HS-5 (cell line): ENCODE data around the gene COL1A1.

Experiments
- DNase-seq: peaks from one replicate; pipeline ENCODE4 v3.0.0-alpha.2; 2012; ENCODE audit warnings: low read depth

Gene COL1A1

GRCh38 chr17:50186661-50187393 lies 14.6 kb downstream of the COL1A1 start:
- no peak for DNase-seq

GRCh38 chr17:50185631-50186471 lies 15.6 kb downstream of the COL1A1 start:
- no peak for DNase-seq

DNA sequence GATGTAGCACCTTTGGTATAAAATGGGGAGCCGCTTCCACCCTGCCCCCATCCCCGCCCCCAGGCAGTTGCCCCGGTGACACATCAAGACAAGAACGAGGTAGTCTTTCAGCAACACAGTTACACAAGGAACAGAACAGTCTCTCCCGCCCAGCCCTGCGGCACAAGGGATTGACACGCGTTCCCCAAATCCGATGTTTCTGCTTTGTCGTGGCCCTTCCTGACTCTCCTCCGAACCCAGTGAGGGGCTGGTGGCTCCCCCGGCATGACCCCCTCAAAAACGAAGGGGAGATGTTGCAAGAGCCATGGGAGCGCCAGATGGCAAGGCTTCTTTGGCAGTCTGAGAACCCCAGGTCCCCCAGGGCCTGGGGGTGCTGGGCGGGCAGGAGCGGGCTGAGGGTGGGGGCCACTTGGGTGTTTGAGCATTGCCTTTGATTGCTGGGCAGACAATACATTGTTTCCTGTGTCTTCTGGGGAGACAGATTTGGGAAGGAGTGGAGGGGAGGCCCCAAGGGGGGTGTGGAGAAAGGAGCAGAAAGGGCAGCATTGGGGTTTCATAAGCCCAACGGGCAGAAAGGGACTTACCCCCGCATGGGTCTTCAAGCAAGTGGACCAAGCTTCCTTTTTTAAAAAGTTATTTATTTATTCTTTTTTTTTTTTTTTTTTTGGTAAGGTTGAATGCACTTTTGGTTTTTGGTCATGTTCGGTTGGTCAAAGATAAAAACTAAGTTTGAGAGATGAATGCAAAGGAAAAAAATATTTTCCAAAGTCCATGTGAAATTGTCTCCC lies 16.6 kb downstream of the COL1A1 start:
- no peak for DNase-seq

- DNase-seq: no peak
Measured at GRCh38 chr17:50184064-50184463, 17.4 kb downstream of the COL1A1 start.

GRCh38 chr17:50183421-50183994 lies 17.9 kb downstream of the COL1A1 start:
- no peak for DNase-seq

DNA sequence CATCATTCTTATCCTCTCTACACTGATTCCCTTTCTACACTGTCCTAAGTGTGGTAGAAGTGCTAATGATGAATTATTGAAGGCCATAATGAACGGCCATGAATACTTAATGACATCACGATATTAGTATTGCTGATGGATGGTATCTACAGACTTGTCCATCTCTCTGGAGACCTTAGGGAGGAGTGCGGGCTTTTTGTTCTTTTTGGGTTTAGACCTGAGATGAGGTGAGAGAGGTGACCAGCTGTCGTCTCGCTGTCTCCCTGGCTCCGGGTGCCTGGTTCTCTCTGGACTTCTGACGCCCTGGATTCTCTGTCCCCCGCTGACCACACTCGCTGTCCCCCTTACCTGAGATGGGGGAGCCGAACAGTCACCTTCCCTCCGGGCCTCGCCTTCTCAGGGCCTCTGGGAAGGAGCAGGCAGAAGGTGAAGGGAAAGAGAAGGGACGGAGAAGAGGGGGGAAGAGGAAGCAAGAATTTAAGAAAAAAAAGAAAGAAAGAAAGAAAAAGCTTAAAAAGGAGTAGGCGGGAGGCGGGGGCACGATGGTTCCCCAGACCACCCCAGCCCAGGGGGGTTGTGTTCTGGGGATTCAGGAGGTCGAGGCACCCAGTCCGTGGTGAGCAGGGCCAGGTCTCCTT lies 18.5 kb downstream of the COL1A1 start:
- DNase-seq: no peak

- DNase-seq: no peak
Measured at GRCh38 chr17:50181591-50182560, 19.6 kb downstream of the COL1A1 start.

DNA sequence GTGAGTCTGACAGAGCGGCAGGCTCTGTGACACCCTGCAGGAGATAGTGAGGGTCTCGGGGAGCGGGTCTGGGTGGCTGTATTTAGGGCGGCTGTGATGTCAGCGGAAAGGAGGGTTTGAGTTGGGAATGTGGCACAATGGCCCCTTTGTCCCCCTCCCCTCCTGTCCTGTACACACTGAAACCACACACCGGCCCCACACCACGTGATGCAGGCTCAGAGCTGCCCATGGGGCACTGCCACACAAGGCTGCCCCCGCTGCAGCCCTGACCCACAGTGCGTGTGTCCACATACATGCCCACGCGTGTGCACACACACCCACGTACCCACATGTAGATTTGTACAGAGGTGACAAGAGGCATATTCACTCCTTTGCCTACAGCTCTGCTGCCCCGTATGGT lies 20.3 kb downstream of the COL1A1 start:
- no peak for DNase-seq

DNA sequence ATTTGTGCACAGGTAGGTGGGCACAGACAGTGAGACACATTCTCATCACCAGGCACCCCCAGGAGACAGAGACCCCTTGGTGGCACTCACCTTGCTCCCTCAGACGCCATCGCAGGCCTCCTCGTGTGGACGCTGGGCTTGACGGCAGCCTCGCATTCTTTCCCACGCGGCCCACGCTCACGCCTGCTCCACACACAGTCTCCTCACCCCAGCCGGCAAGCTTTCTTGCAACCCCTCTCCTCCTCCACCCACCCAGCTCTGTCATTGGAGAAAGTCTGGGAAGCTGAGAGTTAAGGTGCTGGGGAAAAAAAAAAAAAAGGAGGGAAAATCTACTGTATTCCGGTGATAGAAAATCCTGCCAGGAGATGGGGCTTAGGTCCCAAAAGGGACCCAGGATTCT lies 20.8 kb downstream of the COL1A1 start:
- no peak for DNase-seq

DNA sequence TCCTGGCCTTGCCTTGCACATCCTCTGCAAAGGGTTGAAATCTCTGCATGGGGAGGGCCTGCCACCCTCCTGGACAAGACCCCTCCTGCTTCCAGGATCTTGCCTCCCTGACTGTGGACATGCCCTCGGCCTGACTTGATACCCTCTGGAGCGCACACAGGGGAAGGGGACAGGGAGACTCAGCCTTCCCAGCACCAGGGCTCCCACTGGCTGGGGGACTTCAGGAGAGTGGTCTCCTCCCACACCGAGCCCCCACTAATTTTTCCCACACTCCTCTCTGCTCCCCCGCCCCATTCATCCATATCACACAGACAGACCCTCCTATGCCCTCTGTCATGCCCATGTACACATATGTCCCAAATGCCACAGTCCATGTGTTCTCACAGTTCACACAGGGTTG lies 21.3 kb downstream of the COL1A1 start:
- no peak for DNase-seq

DNA sequence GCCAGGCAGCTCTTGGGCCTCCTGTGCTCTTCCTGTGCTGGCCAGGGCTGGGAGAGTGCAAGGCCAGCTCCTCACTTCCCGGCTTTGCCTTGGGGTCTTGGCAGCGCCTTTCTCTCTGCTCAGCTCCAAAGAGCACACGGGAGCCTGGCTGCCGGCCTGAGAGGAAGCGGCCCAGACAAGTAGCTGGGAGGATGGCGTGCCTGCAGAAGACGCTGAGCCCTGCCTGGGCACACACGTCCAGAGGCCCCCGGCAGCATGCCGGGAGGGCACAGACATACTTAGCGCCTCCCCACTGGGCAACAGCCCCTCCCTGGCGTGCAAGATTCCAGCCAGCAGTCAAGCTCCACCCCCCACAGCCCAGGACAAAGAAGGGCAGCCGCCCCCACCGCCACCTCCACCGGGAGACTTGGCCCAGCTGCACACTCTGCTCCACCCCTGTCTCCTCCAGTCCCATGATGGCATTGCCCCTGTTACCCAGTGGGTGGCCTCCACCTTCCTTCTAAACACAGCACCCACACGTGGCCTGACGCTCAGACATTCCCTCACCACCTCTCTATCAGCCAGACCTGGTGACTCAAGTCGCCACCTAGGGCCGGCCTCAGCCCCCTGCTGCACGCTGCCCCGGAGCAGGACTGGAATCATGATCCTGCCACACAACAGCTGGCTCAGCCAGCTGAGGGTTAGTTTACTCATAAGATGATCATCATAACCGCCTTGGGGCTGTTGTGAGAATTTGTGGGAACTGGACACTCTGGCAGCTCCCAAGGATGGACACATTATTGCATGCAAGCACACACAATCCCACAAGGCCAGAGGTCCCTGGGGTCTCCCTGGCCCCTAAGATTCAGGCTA lies 23.2 kb downstream of the COL1A1 start:
- no peak for DNase-seq

DNA sequence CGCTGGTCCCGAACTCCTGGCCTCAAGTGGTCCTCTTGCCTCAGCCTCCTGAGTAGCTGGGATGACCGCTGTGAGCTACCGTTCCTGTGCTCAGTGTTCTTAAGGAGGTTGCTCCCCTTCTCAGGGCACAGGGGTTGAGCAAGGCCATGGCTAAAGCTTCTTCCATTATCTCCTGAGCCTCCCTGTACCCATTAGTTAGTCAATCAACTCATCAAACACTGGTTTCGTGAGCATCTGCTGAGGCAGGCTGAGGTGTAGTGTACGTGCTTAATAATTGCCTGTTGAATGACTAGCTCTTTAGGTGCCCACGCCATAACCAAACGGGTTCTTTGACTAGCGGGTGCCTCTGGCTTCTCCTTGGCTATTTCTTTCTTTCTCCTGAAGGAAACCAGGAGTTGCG lies 24.0 kb downstream of the COL1A1 start:
- no peak for DNase-seq

GRCh38 chr17:50176559-50177357 lies 24.7 kb downstream of the COL1A1 start:
- DNase-seq: no peak

DNA sequence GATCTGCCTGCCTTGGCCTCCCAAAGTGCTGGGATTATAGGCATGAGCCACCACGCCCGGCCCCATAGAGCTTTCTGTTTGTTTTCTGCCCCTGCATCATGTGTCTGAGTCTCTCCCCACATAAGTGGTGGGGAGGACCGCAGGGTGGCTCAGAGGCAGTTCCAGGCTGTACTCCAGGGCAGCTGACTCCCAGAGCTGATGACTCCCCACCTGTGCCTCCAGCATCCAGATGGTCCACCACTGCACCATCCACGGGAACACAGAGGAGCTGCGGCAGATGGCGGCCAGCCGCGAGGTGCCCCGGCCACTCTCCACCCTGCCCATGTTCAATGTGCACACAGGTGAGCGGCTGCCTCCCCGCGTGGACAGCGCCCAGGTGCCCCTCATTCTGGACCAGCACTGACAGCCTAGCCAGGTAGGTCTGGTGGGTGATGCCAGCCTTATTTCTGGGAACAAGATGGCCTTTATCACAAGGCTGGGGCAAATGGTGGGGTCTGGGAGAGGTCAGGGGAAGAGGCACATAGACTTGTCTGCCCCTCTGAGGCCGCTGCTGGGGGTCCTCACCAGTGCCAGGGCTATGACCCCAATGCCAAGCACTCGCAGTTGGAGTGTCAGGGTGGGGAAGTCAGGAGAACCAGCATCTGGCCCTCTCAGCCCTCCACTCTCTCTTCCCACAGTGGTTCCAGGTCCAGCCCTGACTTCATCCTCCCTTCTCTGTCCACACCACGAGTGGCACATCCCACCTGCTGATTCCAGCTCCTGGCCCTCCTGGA lies 26.2 kb downstream of the COL1A1 start:
- DNase-seq: no peak

DNA sequence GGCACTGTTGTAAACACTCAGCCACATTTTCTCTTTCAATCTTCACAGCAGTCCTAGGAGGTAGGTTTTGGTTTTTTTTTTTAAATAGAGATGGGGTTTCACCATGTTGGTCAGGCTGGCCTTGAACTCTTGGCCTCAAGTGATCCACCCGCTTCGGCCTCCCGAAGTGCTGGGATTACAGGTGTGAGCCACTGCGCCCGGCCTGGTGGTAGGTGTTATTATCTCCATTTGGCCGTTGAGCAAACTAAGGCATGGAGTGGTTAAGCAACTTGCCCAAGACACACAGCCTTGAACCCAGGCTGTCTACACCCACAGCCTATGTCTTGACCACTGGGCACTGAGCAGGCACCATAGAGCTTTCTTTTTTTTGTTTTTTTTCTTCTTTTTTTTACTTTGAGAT lies 27.0 kb downstream of the COL1A1 start:
- no peak for DNase-seq

- DNase-seq: peak; percentile 51
Measured at GRCh38 chr17:50173335-50173941, 28.0 kb downstream of the COL1A1 start.

DNA sequence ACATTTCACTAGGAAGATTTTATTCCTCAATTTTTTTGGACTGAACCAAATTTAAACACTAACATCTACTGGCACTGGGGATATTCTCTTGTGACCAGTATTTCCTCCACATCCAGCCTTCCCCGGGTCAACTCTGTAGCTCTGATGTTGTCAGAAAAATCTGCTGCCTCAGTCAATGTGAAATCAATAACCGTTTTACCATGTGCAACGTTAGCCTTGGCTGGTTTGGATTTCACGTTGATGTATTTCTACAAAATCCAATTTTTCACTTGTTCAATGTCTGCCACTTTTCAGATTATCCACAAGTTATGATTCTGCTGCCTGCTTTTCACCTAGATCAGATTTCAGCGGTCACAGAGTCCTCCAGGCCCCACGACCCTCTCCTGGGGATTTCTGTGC lies 28.5 kb downstream of the COL1A1 start:
- DNase-seq: no peak

DNA sequence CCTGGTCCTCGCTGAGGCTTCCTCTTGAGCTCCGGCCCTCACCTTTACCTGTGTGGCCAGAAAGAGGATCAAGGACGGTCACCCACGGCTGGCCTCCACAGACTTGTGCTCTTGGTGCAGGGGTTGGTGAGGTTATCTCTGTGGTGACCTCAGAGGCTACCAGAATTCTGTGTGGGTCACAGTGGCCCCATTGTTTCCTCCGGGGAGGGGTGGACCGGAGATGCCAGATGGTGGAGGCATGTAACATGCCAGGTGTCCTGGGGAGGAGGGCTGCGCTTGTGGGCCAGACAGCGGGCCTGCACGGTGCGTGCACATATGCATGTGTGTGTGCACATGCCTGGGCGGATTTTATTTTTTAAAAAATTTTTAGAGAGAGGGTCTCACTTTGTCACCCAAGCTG lies 29.3 kb downstream of the COL1A1 start:
- no peak for DNase-seq
